Mesenteric fat pad (tissue), 1 donor: ENCODE results near the gene TM7SF3. TPM values are rescaled to one million over a fixed set of nuclear protein-coding genes. Genes with fewer than 3 reads are reported as not detected.

Experiments
- DNase-seq: peaks from one replicate; pipeline ENCODE4 v3.0.0-alpha.2; 2020; ENCODE audit warnings: low spot score
- total RNA-seq: library from RNA; stranded (reverse); fragmentation: NEBNext Ultra II Directional; extraction: Animal tissue kit (Norgen Biotek cat#: 25700); gene quantifications from one replicate; pipeline ENCODE4 v1.2.1, GENCODE V29; 2021
- donor health status: DM: yes; HTN: yes; CAD: no.

TM7SF3 gene
- total RNA-seq, 1 donor from 2014 or later, result 38.3 TPM

GRCh38 chr12:26936559-26937442, 77.4 kb downstream of the TM7SF3 start:
- no peak for DNase-seq

- DNase-seq, result no peak
These were observed 78.4 kb downstream of the TM7SF3 start for GRCh38 chr12:26935636-26936378.

- no peak for DNase-seq
These were observed 84.6 kb downstream of the TM7SF3 start for GRCh38 chr12:26929590-26929989.

GRCh38 chr12:26928661-26929060, 85.5 kb downstream of the TM7SF3 start:
- DNase-seq, result no peak

Other genes with a start within 250 kb of the TM7SF3 start
- gene ITPR2, start 181.2 kb downstream of the TM7SF3 start, total RNA-seq, result 71.3 TPM
- 21.8 TPM for gene INTS13, start 76.4 kb downstream of the TM7SF3 start, total RNA-seq
- 40.0 TPM for gene FGFR1OP2, start 75.9 kb downstream of the TM7SF3 start, total RNA-seq
- 35.6 TPM for gene MED21, start 8.2 kb upstream of the TM7SF3 start, total RNA-seq
- gene C12orf71, start 68.2 kb upstream of the TM7SF3 start, total RNA-seq, result not detected
- 76.0 TPM for gene STK38L, start 229.9 kb upstream of the TM7SF3 start, total RNA-seq